ENCODE data around the gene PREB. TPM values are rescaled to one million over a fixed set of nuclear protein-coding genes. Genes with fewer than 3 reads are reported as not detected.

Gene PREB
- total and polyA plus RNA-seq, 2 donors from 2014 or later = 46.1 to 66.7 TPM

- H3K27me3 ChIP-seq (ENCODE audit: control insufficient read depth, insufficient read depth, low read length) = no peaks in the 10 kb centered on the region
- no peak overlapping the region for H3K9ac ChIP-seq (ENCODE audit: low read length in 3 of 3)
- intact Hi-C loops (cut with DNase I) = no loop called here
- H3K27ac ChIP-seq (ENCODE audit: low read depth in 2 of 2, low read length in 2 of 2) = no peak overlapping the region
- no peaks in the 10 kb centered on the region for H3K4me1 ChIP-seq (ENCODE audit: control insufficient read depth in 2 of 3, insufficient read depth in 2 of 3, low read depth in 1 of 3, low read length in 3 of 3)
- no peak for FAIRE-seq
- H3K36me3 ChIP-seq (ENCODE audit: control insufficient read depth in 2 of 3, insufficient read depth in 3 of 3, low read length in 3 of 3) = no peaks in the 10 kb centered on the region
- no peaks in the 10 kb centered on the region for H3K9me3 ChIP-seq (ENCODE audit: control insufficient read depth in 2 of 3, insufficient read depth in 1 of 3, low read length in 3 of 3)
- DNase-seq = no peak
- no peak overlapping the region for H3K4me3 ChIP-seq (ENCODE audit: low read length in 3 of 3)
- no peak for TF ChIP-seq CTCF (IDR thresholded peaks at IDR 0.05; ENCODE audit: borderline replicate concordance, extremely low read depth, insufficient read depth)
Measured at GRCh38 chr2:27171351-27171848, 37.0 kb upstream of the PREB start.

GRCh38 chr2:27170581-27171337, 36.3 kb upstream of the PREB start:
- TF ChIP-seq CTCF (IDR thresholded peaks at IDR 0.05; ENCODE audit: borderline replicate concordance, extremely low read depth, insufficient read depth) = no peak
- Histone ChIP-seq H3K27me3 (ENCODE audit: control insufficient read depth, insufficient read depth, low read length) (no peaks in the 10 kb centered on the region), H3K27ac (ENCODE audit: low read depth in 2 of 2, low read length in 2 of 2) (no peak overlapping the region), H3K9me3 (ENCODE audit: control insufficient read depth in 2 of 3, insufficient read depth in 1 of 3, low read length in 3 of 3) (no peaks in the 10 kb centered on the region), H3K9ac (ENCODE audit: low read length in 3 of 3) (no peak overlapping the region), H3K4me1 (ENCODE audit: control insufficient read depth in 2 of 3, insufficient read depth in 2 of 3, low read depth in 1 of 3, low read length in 3 of 3) (no peaks in the 10 kb centered on the region), H3K36me3 (ENCODE audit: control insufficient read depth in 2 of 3, insufficient read depth in 3 of 3, low read length in 3 of 3) (no peaks in the 10 kb centered on the region), H3K4me3 (ENCODE audit: low read length in 3 of 3) (no peak overlapping the region)
- DNase-seq (no peak), FAIRE-seq (no peak)
- intact Hi-C loops (cut with DNase I) = no loop called here

GRCh38 chr2:27164960-27165763, 30.7 kb upstream of the PREB start:
- H3K27ac ChIP-seq (ENCODE audit: low read depth in 2 of 2, low read length in 2 of 2) = no peak overlapping the region
- H3K9me3 ChIP-seq (ENCODE audit: control insufficient read depth in 2 of 3, insufficient read depth in 1 of 3, low read length in 3 of 3) = no peaks in the 10 kb centered on the region
- H3K27me3 ChIP-seq (ENCODE audit: control insufficient read depth, insufficient read depth, low read length) = no peaks in the 10 kb centered on the region
- DNase-seq = no peak
- intact Hi-C loops (cut with DNase I) = no loop called here
- H3K9ac ChIP-seq (ENCODE audit: low read length in 3 of 3) = no peak overlapping the region
- no peak for FAIRE-seq
- TF ChIP-seq CTCF (IDR thresholded peaks at IDR 0.05; ENCODE audit: borderline replicate concordance, extremely low read depth, insufficient read depth) = no peak
- H3K36me3 ChIP-seq (ENCODE audit: control insufficient read depth in 2 of 3, insufficient read depth in 3 of 3, low read length in 3 of 3) = no peaks in the 10 kb centered on the region
- no peak overlapping the region for H3K4me3 ChIP-seq (ENCODE audit: low read length in 3 of 3)
- no peaks in the 10 kb centered on the region for H3K4me1 ChIP-seq (ENCODE audit: control insufficient read depth in 2 of 3, insufficient read depth in 2 of 3, low read depth in 1 of 3, low read length in 3 of 3)

Measured in kidney (tissue), 14 donors.